Raji (cell line): Measurements from ENCODE around the gene TECPR1.

Source experiments
- POLR2A ChIP-seq: IDR thresholded peaks from 2 replicates; pipeline ENCODE4 v1.6.1; 2011; ENCODE audit warnings: low read depth, low read length, control low read depth; ENCODE audit not compliant: insufficient read depth

TECPR1 gene

DNA sequence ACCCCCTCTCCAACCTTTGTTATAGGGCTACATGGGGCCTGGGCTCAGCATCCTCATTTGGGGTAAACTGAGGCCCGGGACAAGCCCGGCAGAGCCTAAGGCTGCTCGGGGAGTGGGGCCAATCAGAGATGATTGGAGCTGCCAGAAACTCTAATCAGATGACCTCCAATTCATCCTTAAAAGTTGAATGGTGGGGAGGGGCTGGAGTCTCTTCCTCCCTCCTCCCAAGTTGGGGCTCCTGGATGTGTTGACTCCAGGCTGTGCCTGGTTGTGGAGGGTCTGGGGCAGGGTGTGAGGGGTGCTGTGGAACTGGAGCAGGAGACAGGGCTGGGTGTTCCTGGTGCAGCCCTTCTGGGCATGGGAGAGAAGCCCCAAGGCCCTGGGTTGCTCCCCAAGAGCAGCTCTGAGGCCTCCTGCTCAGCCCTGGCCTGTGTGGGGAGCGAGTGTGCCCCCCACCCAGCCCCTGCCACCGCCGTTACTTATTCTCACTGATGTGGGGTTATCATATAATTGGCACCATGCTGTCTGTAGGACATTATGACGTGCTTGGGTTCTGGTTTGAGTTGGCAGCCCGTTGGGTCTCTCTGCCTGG, 38.6 kb downstream of the TECPR1 start:
- TF ChIP-seq POLR2A, result no peak

DNA sequence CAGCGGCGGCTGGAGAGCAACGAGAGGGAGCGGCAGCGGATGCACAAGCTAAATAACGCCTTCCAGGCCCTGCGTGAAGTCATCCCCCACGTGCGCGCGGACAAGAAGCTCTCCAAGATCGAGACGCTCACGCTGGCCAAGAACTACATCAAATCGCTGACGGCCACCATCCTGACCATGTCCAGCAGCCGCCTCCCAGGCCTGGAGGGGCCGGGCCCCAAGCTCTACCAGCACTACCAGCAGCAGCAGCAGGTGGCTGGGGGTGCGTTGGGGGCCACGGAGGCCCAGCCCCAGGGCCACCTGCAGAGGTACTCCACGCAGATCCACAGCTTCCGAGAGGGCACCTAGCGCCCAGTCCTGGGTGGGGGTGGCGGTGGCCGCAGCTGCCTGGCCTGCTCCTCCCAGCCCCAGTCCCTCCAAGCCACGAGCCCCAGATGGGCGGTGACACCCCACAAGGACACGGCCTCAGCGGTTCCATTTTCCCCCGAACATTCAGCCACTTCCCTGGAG, 39.4 kb downstream of the TECPR1 start:
- TF ChIP-seq POLR2A, result no peak

DNA sequence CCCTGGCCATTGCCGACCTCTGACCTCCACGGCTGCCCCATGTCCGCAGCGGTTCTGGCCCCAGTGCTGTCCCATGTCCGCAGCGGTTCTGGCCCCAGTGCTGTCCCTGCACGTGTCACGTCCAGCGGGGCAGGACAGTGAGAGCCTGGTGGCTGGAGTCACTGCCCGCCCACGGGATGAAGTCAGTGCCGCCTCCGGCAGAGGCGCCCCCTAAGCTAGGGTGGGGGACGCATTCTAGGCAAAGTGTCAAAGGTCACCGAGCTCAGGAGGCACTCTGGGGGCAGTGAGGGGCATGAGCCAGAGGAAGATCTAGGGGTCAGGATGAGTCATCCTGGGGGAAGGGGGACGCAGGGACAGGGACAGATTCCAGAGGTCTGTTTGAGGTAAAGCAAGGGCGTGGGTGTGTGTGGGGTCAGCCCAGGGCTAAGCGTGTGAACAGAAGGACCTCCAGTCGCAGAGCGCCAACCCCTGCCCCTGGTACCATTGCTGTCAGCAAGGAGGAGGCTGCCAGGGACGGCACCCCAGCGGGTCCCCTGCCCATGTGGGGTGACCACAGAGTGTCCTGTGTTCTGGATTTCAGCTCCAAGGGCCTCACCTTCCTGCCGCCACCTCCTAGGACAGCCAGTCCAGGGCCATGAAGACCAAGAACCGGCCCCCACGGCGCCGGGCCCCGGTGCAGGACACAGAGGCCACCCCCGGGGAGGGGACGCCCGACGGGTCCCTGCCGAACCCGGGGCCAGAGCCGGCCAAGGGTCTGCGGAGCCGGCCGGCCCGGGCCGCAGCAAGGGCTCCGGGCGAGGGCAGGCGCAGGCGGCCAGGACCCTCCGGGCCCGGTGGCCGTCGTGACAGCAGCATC, 40.1 kb downstream of the TECPR1 start:
- no peak for TF ChIP-seq POLR2A

DNA sequence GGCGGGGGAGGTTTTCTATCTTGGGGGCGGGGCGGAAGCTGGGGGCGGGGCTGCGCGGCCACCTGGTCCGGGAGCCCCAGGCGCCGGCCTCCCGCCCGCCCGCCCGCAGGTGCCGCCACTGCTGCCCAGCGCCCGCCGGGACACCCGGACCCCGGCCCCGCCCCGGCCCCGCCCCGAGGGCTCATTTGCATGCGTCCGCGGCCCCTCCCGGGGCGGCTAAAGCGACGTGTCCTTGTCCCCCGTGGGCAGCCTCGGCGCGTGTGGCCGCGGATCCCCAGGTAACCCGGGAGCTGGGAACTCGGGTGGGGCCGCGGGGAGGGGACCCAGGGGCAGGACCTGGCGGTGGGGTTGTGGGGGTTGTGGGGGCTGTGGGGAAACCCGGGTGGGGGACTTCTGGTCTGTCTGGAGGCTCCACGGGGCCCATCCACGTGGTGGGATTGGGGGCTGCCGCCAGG, 40.8 kb downstream of the TECPR1 start, which contains the start of gene BHLHA15:
Gene BHLHA15 (plus strand): TSS at position 219 of the 455 bp plus-strand sequence. CDS start 871 bp downstream, outside the sequence.
- no peak for TF ChIP-seq POLR2A

DNA sequence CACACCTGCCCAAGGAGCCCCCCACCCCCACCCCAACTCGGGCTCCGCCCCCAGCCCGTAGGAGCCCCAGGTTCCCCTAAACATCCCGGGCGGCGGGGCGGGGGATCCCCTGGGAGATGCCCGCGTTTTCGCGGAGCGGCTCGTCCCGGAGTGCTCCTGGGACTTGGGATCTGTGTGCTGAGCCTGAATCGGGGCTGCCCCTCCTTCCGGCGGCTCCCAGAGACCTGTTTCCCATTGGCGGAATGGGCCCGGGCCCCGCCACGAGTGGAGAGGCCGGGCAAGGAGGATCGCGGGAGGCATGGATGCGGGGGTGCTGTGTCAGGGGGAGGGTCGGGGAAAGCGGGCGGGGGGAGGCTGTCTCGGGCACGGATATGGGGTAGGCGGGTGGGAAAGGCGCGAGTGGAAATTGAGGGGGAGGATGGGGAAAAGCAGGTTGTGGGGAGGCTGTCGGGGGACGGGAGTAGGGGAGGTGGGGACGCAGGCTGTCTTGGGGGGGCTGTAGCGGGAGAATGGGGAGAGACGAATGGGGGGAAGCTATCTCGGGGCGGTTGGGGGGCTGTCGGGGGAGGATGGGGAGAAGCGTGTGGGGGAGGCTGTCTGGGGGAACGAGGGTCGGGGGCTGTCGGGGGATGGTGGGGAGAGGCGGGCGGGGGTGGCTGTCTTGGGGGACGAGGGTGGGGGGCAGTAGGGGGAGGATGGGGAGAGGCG, 41.4 kb downstream of the TECPR1 start:
- TF ChIP-seq POLR2A, result no peak

DNA sequence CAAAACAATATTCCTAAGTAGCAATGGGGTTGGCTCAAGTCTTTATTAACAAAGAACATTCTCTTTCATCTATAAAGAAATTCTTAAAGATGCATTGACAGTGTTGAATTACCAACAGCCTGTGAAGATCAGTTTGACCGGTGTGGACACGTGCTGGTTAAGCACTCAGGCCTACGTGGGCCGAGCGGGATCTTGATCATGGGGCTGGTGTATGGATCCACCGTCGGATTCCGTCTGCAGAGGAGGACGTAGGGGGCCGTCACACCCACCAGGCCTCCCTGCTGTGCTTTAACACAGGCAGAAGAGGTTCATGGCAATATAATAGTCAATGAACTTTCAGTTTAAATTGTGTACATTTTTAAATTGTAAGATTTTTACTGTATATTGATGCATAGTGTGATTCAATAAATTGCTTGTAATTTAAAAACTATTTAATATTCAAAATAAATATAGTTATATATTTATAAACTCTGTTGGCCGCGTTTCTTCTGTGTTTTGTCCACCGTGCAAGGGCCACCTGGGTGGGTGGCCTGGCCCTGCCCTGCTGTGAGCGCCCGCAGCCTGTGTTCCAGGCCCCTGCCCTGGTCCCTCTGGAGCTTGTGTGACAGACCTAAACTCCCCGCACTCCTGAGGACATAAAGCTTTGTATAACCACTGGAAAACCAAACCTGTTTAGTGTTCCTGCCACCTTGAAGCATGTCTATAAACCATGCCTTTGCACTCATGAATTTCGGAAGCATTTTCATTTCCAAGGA, 42.7 kb downstream of the TECPR1 start:
- TF ChIP-seq POLR2A, result no peak

DNA sequence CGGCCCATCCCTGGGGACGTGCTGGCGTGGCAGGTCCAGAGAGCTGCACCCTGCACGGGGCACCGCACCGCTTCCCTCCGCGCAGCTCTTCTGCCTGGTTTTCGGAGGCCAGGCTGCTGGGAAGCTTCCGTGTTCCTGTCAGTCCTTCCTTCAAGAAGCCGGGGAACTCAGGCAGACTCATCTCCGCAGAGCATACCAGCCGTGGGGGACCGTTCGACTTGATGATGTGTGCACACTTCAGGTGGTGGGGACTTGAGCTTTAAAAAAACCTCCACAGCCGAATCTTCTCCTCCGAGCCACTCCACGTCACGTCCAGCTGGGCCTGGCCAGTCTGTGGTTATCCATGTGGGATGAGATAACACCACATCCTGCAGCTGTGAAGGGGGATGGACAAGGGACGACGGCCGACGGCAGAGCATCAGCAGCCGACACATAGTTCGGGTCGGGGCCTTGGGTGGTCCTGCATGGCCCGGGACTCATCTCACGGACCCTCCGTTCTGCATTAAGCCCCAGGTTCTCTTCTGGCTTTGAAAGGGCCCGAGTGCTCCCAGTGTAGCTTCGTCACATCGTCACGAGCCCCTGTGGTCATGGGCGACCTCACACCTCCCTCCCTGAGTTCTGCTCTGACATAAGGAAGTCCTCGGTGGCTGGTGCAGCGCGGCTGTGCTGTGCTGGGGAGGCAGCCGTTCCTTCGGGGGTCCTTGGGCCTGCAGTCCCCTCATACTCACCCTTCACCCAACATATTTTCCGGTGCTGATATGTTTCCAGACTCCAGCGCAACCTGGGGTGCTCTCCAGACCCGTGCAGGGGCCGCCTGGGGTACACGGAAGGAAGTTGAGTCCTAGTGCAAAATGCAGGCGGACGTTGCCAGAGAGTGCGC, 45.3 kb downstream of the TECPR1 start:
- no peak for TF ChIP-seq POLR2A

DNA sequence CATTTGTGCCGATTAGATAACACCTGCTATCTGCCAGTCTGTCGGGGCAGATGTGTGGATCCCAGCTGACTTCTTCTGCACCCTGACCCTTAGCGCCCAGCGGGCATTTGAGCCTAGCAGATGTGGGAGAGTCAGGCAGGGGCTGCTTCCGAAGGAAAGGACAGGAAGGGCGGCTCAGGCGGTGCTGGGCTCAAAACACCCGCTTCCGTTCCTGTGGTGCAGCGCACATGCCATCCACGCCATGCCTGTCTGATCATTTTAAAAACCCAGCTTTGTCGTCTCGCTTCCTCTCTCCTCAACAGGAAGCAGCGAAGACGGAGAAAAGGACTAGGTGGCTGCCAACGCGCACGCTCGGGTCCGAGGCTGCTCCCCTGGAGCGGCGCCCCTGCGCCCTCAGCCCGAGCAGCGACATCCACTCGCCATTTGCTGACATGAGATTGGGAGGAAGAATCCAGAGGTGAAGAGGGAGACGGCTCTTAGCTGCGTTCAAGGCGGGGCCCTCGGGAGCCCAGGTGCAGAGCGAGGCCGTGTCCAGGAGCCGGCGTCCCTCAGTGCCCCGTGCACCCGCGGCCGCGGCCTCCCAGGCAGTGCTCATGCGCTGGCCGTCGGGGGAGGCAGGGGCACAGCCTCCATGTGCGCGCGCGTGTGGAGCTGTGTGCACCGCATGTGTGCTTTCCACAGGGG, 46.7 kb downstream of the TECPR1 start:
- TF ChIP-seq POLR2A, result no peak

DNA sequence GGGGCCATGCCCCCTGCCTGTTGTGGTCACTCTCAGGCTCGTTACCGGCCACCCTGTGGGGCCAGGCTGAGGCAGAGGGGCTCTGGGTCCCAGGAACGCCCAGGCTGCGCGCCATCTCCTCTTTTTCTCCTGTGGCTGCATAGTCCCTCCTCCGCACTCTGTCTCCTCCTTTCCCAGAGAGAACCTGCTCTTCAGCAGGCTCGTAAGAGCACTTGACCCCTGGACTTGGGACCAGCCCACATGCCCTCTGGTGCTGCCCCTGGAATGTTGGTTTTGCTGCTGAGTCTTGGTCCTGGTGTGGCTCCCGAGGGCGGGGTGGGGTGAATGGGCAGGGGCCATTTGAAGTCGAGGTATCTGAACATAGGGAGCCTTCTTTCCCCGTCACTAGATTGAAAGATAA, 47.4 kb downstream of the TECPR1 start:
- no peak for TF ChIP-seq POLR2A

DNA sequence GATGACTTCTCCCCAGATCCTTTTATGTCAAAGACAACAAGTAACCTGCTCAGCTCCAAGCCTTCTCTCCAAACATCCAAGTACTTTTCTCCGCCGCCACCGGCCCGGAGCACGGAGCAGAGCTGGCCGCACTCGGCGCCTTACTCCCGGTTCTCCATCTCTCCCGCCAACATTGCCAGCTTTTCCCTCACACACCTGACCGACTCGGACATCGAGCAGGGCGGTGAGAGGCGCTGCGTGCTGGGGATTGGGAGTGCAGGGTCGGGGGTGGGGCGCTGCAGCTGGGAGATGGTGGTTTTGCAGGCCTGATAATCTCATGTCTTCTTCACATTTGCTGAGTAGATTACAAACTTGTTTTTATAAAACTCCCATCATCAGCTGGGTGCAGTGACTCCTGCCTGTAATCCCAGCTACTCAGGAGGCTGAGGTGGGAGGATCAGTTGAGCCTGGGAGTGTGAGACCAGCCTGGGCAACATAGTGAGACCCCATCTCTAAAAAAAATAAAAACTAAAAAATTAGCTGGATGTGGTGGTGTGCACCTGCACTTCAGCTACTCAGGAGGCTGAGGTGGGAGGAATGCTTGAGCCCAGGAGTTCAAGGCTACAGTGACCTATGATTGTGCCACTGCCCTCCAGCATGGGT, 47.9 kb downstream of the TECPR1 start:
- TF ChIP-seq POLR2A, result no peak

DNA sequence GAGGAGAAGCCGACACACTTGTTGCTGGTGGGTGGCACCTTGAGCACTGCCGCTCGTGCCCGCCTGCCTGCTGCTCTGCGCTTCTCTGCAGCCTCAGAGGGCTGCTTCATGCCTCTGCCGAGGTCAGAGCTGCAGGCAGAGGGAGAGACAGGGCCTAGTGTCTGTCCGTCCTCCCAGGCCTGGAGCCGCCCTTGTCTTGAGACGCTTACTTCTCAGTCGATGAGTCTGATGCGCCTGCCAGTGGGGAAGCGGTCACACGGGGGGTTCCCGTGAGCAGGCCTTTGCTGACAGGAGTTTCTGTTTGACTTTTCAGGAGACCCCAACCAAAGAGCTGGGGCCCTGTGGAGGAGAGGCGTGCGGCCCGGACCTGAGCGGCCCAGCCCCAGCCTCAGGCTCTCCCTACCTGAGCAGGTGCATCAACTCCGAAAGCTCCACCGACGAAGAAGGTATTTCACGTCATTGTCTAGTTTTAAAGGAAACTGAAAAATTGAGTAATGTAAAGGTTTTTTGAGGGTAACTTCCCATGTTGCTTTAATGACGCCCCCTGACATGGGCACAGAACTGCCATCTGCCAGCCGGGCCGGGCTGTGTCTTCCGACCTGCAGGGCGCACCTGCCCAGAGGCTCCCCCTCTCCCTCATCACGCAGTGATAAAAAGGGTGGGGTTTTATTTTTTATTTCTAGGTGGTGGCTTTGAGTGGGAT, 48.6 kb downstream of the TECPR1 start:
- TF ChIP-seq POLR2A, result no peak

DNA sequence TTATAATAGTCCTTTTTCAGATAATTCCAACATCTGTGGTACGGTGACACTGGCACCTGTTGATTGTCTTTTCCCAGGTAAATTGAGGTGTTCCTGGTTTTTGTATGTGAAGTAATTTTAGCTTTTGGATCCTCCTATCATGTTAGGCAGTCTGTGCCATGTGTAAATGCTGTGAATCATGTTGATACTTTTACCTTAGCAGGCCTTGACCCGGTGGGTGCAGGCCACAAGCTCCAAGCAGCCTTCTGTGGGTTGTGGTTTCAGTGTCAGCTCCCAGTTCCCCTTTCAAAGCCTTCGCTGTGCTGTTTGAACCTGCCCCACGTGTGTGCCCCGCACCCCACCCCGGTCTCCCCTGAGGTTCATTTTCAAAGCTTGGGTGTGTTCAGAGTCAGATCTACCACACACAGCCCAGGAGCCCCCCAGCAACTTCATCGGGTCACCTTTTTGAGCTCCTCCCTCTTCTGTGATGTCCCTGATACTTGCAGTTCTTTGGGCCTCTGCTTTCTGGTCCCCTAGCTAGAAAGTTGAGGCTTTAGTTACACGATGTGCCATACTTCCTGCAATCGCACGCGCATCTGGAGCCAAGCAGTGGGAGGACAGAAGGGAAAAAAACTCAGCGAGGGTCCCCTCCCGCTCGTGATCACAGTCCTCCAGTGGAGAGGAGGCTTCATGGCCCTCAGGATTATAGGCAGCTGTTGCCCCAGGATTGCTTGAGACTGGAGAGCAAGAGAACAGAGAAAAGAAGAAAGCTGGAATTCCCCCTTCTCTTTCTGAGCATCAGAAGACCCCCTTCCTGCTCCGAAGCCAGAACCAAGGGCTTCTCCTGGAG, 49.5 kb downstream of the TECPR1 start:
- TF ChIP-seq POLR2A, result no peak

DNA sequence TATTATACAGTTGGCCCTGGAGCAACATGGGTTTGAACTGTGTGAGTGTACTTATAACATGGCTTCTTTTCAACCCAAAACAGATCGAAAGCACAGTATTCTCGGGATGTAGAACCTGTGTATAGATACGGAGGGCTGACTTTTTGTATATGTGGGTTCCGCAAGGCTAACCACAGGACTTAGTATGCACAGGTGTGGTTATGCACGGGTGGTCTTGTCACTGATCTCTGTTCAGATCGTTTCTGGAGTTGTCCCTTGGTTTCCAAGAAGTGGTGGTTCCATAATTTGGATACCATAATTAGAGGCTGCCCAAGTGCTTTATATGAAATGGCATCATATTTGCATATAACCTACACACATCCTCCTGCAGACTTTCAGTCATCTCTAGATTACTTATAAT, 51.7 kb downstream of the TECPR1 start:
- no peak for TF ChIP-seq POLR2A
